Activated CD4-positive, alpha-beta T cell treated with anti-CD3 and anti-CD28 coated beads for 4 hours (primary cell): ENCODE data around the gene CCDC190.
A peak's percentile ranks its signal among the peaks of the same experiment; 100 is the strongest.
"Not testable (repeated sequence)": the region's sequence is repeated elsewhere in the genome, so short reads cannot be mapped to it uniquely, and the experiment has no call there.

Source experiments
- DNase-seq, 2 donors: peaks; one replicate each; pipeline ENCODE4 v3.0.0-alpha.2; 2020

CCDC190 gene

GRCh38 chr1:162877412-162877811 is 16.4 kb upstream of the CCDC190 start:
- DNase-seq: no peak

GRCh38 chr1:162876751-162877150 is 15.8 kb upstream of the CCDC190 start:
- DNase-seq: no peak

GRCh38 chr1:162873671-162874666 is 13.0 kb upstream of the CCDC190 start:
- no peak for DNase-seq

GRCh38 chr1:162872981-162873380 is 12.0 kb upstream of the CCDC190 start:
- DNase-seq: no peak

GRCh38 chr1:162871417-162871816 is 10.4 kb upstream of the CCDC190 start:
- not testable (repeated sequence) for DNase-seq

- no peak for DNase-seq
Measured at GRCh38 chr1:162868972-162869371, 8.0 kb upstream of the CCDC190 start.

- DNase-seq: no peak
Measured at GRCh38 chr1:162861625-162862024, 650 bp upstream of the CCDC190 start.

GRCh38 chr1:162859191-162859590 is 1.8 kb downstream of the CCDC190 start:
- no peak for DNase-seq

- DNase-seq: no peak
Measured at GRCh38 chr1:162857850-162858249, 3.1 kb downstream of the CCDC190 start.

GRCh38 chr1:162856260-162856659 is 4.7 kb downstream of the CCDC190 start:
- no peak for DNase-seq

- no peak for DNase-seq
Measured at GRCh38 chr1:162855461-162856150, 5.4 kb downstream of the CCDC190 start.

- peak; percentile 32 to 43 for DNase-seq
Measured at GRCh38 chr1:162854245-162854882, 6.6 kb downstream of the CCDC190 start.

- no peak for DNase-seq
Measured at GRCh38 chr1:162851341-162851740, 9.6 kb downstream of the CCDC190 start.

GRCh38 chr1:162849711-162850110 is 11.3 kb downstream of the CCDC190 start:
- DNase-seq: no peak

- peak; percentile 79 to 85 for DNase-seq
Measured at GRCh38 chr1:162847839-162848453, 13.0 kb downstream of the CCDC190 start.

GRCh38 chr1:162846256-162847212 is 14.4 kb downstream of the CCDC190 start:
- no peak for DNase-seq

- DNase-seq: no peak
Measured at GRCh38 chr1:162844153-162844552, 16.8 kb downstream of the CCDC190 start.

- DNase-seq: no peak
Measured at GRCh38 chr1:162840250-162840839, 20.6 kb downstream of the CCDC190 start.

GRCh38 chr1:162838863-162839262 is 22.1 kb downstream of the CCDC190 start:
- DNase-seq: no peak

GRCh38 chr1:162835157-162835899 is 25.6 kb downstream of the CCDC190 start:
- DNase-seq: no peak

GRCh38 chr1:162832470-162832869 is 28.5 kb downstream of the CCDC190 start:
- no peak for DNase-seq
